Testis (tissue), 3 donors: ENCODE measurements around the gene SMIM35. TPM values are rescaled to one million over a fixed set of nuclear protein-coding genes. Genes with fewer than 3 reads are reported as not detected.

Experiments
- DNase-seq: peaks from one replicate; pipeline ENCODE4 v3.0.0-alpha.2; 2019
- H3K27ac ChIP-seq, 2 donors: fragments of 200-600 bp; sonication (generic); one replicate each; pipeline ENCODE4 v1.5.1; 2019
- H3K27me3 ChIP-seq: fragments of 200-600 bp; sonication (generic); one replicate; pipeline ENCODE4 v1.5.1; 2019
- H3K36me3 ChIP-seq: fragments of 200-600 bp; sonication (generic); one replicate; pipeline ENCODE4 v1.5.1; 2017; ENCODE audit warnings: low read depth; ENCODE audit errors: missing control alignments
- H3K4me1 ChIP-seq: fragments of 200-600 bp; sonication (generic); one replicate; pipeline ENCODE4 v1.5.1; 2019
- H3K4me3 ChIP-seq, 2 donors: fragments of 200-600 bp; sonication (generic); one replicate each; pipeline ENCODE4 v1.5.1; 2017 to 2019
- H3K9me3 ChIP-seq: fragments of 200-600 bp; sonication (generic); one replicate; pipeline ENCODE4 v1.5.1; 2017
- CTCF ChIP-seq, 3 experiments: fragments of 450-650 bp in 2 of 3; fragments of 200-600 bp in 1 of 3; sonication (generic) in 1 of 3; IDR thresholded peaks; one replicate each; pipeline ENCODE4 v1.5.1; 2016 to 2019; ENCODE audit warnings: antibody characterized with exemption in 3 of 3, mild to moderate bottlenecking in 2 of 3, moderate library complexity in 1 of 3
- POLR2A ChIP-seq: fragments of 450-650 bp; IDR thresholded peaks from one replicate; pipeline ENCODE4 v1.6.1; 2017; ENCODE audit warnings: antibody characterized with exemption, mild to moderate bottlenecking, moderate library complexity
- WGBS, 2 donors: methylation state at CpG; one replicate each; pipeline ENCODE4 v1.1.5; 2018; 5-methylcytosine and 5-hydroxymethylcytosine counted together
- intact Hi-C: fragments of 100-400 bp; cut with DNase I; formaldehyde crosslinking; loops from one replicate; pipeline ENCODE4 v1.15.1; 2023; ENCODE audit warnings: low total_unique reads
- polyA plus RNA-seq: library from polyadenylated mRNA; stranded (reverse); fragments of 350-450 nt; fragmentation: Illumina TruSeq; extraction: RNeasy Lipid Tissue Mini Kit (QIAGEN cat#74804); gene quantifications from one replicate; pipeline ENCODE4 v1.2.3, GENCODE V29; 2014; ENCODE audit warnings: low read depth, low replicate concordance; ENCODE audit not compliant: insufficient read depth
- total RNA-seq, 2 donors: library from RNA; depleted of rRNA; stranded (reverse); fragments of >200 nt; gene quantifications; one replicate each; pipeline ENCODE4 v1.2.3, GENCODE V29; 2016

The SMIM35 gene
- total and polyA plus RNA-seq, 3 donors from 2014 or later: 0.17 to 0.19 TPM; not detected in 1

- no peak overlapping the region for H3K27ac ChIP-seq
- no peak for DNase-seq
- no peak overlapping the region for H3K4me3 ChIP-seq
- 92 to 97% methylated on average over 7 of the region's 7 CpGs for WGBS, 2 donors
- peaks cover 2% of the 10 kb centered on the region for H3K4me1 ChIP-seq
- H3K27me3 ChIP-seq: no peaks in the 10 kb centered on the region
- H3K36me3 ChIP-seq: no peaks in the 10 kb centered on the region
- no peaks in the 10 kb centered on the region for H3K9me3 ChIP-seq
- no peak for TF ChIP-seq POLR2A
- TF ChIP-seq CTCF (IDR thresholded peaks at IDR 0.05): no peak
- intact Hi-C loops: loop anchor here (10.0 kb wide), 2 partner anchors 106 to 246 kb away; no protein-coding TSS in a partner anchor
These were observed 36.4 kb downstream of the SMIM35 start for GRCh38 chr11:118050208-118050891.

DNA sequence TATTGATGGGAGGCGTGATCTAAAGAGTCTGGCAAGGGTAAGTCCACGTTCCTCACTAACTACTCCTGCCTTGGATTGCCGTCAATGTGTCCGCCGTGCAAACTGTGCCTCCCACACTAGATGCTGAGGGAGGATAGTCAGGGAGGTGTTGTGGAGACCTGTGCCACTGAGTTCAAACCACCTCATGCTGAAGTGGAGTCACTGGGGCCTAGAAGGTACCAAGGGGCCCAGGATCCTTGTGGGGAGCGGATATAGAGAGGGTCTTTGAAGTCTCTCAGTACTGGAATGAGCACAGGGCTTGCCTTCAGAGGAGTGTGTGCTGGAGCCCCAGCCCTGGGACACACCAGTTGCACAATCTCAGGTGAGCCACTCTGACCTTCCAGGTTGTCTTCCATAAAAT is 37.0 kb downstream of the SMIM35 start:
- Histone ChIP-seq H3K27me3 (no peaks in the 10 kb centered on the region), H3K27ac (no peak overlapping the region), H3K4me1 (peaks cover 2% of the 10 kb centered on the region), H3K9me3 (no peaks in the 10 kb centered on the region), H3K36me3 (no peaks in the 10 kb centered on the region), H3K4me3 (no peak overlapping the region)
- TF ChIP-seq CTCF (IDR thresholded peaks at IDR 0.05): no peak
- no peak for TF ChIP-seq POLR2A
- intact Hi-C loops: loop anchor here (10.0 kb wide), 2 partner anchors 105 to 245 kb away; no protein-coding TSS in a partner anchor
- no peak for DNase-seq
- 89 to 94% methylated on average over 5 to 6 of the region's 6 CpGs for WGBS, 2 donors

GRCh38 chr11:118048472-118049370 is 38.0 kb downstream of the SMIM35 start:
- H3K9me3 ChIP-seq: no peaks in the 10 kb centered on the region
- H3K4me3 ChIP-seq: no peak overlapping the region
- no peak overlapping the region for H3K27ac ChIP-seq
- H3K27me3 ChIP-seq: no peaks in the 10 kb centered on the region
- intact Hi-C loops: no loop called here
- no peaks in the 10 kb centered on the region for H3K36me3 ChIP-seq
- TF ChIP-seq POLR2A (no peak), CTCF (IDR thresholded peaks at IDR 0.05) (no peak)
- peaks cover 2% of the 10 kb centered on the region for H3K4me1 ChIP-seq
- WGBS, 2 donors: 77 to 78% methylated on average over 11 of the region's 11 CpGs
- no peak for DNase-seq

- Histone ChIP-seq H3K9me3 (no peaks in the 10 kb centered on the region), H3K4me1 (peaks cover 2% of the 10 kb centered on the region), H3K27ac (no peak overlapping the region), H3K27me3 (no peaks in the 10 kb centered on the region), H3K4me3 (no peak overlapping the region), H3K36me3 (no peaks in the 10 kb centered on the region)
- intact Hi-C loops: no loop called here
- TF ChIP-seq CTCF (IDR thresholded peaks at IDR 0.05) (no peak), POLR2A (no peak)
- no peak for DNase-seq
- WGBS, 2 donors: 84 to 87% methylated on average over 4 of the region's 4 CpGs
These were observed 39.0 kb downstream of the SMIM35 start for GRCh38 chr11:118047749-118048148.
